NCI-H345 (cell line): ENCODE data around the gene MVB12B.

Experiments
- DNase-seq: peaks from one replicate; lab custom pipeline; 2025; lab: John Stamatoyannopoulos, UW

Gene MVB12B

GRCh38 chr9:126407114-126407870 lies 80.7 kb downstream of the MVB12B start:
- no peak for DNase-seq

- no peak for DNase-seq
Measured at GRCh38 chr9:126408004-126408403, 81.4 kb downstream of the MVB12B start.

- DNase-seq: no peak
Measured at GRCh38 chr9:126410229-126410628, 83.6 kb downstream of the MVB12B start.

- DNase-seq: no peak
Measured at GRCh38 chr9:126411225-126411947, 84.8 kb downstream of the MVB12B start.

GRCh38 chr9:126411948-126412284 lies 85.3 kb downstream of the MVB12B start:
- peak; percentile 76 for DNase-seq

- DNase-seq: no peak
Measured at GRCh38 chr9:126412905-126413304, 86.3 kb downstream of the MVB12B start.

GRCh38 chr9:126413391-126414068 lies 86.9 kb downstream of the MVB12B start:
- DNase-seq: no peak

- peak; percentile 20 for DNase-seq
Measured at GRCh38 chr9:126415741-126416370, 89.2 kb downstream of the MVB12B start.

GRCh38 chr9:126417043-126417442 lies 90.4 kb downstream of the MVB12B start:
- DNase-seq: peak; percentile 92

GRCh38 chr9:126417684-126418083 lies 91.1 kb downstream of the MVB12B start:
- no peak for DNase-seq

GRCh38 chr9:126418608-126419007 lies 92.0 kb downstream of the MVB12B start:
- no peak for DNase-seq

- DNase-seq: peak; percentile 91
Measured at GRCh38 chr9:126419475-126419874, 92.8 kb downstream of the MVB12B start.

- no peak for DNase-seq
Measured at GRCh38 chr9:126420135-126420534, 93.5 kb downstream of the MVB12B start.

GRCh38 chr9:126420643-126421564 lies 94.3 kb downstream of the MVB12B start:
- DNase-seq: peak; percentile 87

GRCh38 chr9:126421567-126422428 lies 95.2 kb downstream of the MVB12B start:
- peak; percentile 82 for DNase-seq

GRCh38 chr9:126423142-126423915 lies 96.7 kb downstream of the MVB12B start:
- no peak for DNase-seq

GRCh38 chr9:126423916-126424185 lies 97.2 kb downstream of the MVB12B start:
- no peak for DNase-seq

GRCh38 chr9:126424511-126424910 lies 97.9 kb downstream of the MVB12B start:
- no peak for DNase-seq

- no peak for DNase-seq
Measured at GRCh38 chr9:126428534-126429175, 102.0 kb downstream of the MVB12B start.
